HG02981 (cell line): ENCODE results near the gene TRPM2.
"Not testable (repeated sequence)": the region's sequence is repeated elsewhere in the genome, so short reads cannot be mapped to it uniquely, and the experiment has no call there.

Experiments
- ATAC-seq: cut with Tn5 transposase; IDR thresholded peaks from one replicate; pipeline ENCODE4 v1.9.1; 2021; ENCODE audit warnings: mild to moderate bottlenecking, moderate library complexity; ENCODE audit not compliant: unreplicated experiment

TRPM2 gene

GRCh38 chr21:44333509-44334328, 19.7 kb upstream of the TRPM2 start:
- ATAC-seq: no peak

- ATAC-seq: no peak
Observed at GRCh38 chr21:44334329-44335030, 18.9 kb upstream of the TRPM2 start.

- no peak for ATAC-seq
Observed at GRCh38 chr21:44335266-44336059, 18.0 kb upstream of the TRPM2 start.

GRCh38 chr21:44337449-44337848, 16.0 kb upstream of the TRPM2 start:
- ATAC-seq: no peak

GRCh38 chr21:44337941-44338895, 15.2 kb upstream of the TRPM2 start:
- ATAC-seq: no peak

- peak; percentile 86 for ATAC-seq
Observed at GRCh38 chr21:44338971-44339910, 14.2 kb upstream of the TRPM2 start, which contains the start of gene CFAP410. Gene CFAP410 (minus strand): TSS chr21:44339390. CDS start chr21:44339194, 196 bp downstream.

GRCh38 chr21:44341726-44342458, 11.5 kb upstream of the TRPM2 start:
- ATAC-seq: not testable (repeated sequence)

GRCh38 chr21:44342981-44343380, 10.4 kb upstream of the TRPM2 start:
- not testable (repeated sequence) for ATAC-seq

GRCh38 chr21:44344541-44345183, 8.8 kb upstream of the TRPM2 start:
- ATAC-seq: no peak

- ATAC-seq: no peak
Observed at GRCh38 chr21:44345495-44345894, 7.9 kb upstream of the TRPM2 start.

GRCh38 chr21:44347911-44348451, 5.4 kb upstream of the TRPM2 start:
- ATAC-seq: no peak

GRCh38 chr21:44348861-44349260, 4.6 kb upstream of the TRPM2 start:
- ATAC-seq: no peak

GRCh38 chr21:44349416-44349846, 4.0 kb upstream of the TRPM2 start:
- no peak for ATAC-seq

GRCh38 chr21:44349847-44350772, 3.3 kb upstream of the TRPM2 start:
- ATAC-seq: no peak

GRCh38 chr21:44350773-44351481, 2.5 kb upstream of the TRPM2 start:
- no peak for ATAC-seq
